K562 (cell line): ENCODE results near the gene RAB27B. TPM values are rescaled to one million over a fixed set of nuclear protein-coding genes. Genes with fewer than 3 reads are reported as not detected.

Experiments used
- ATAC-seq: fragments of 200-7000 bp; cut with Tn5 transposase; 3 replicates; pipeline ENCODE4 v1.9.1; 2020; ENCODE audit warnings: moderate library complexity
- BruUV-seq: library from RNA; stranded (reverse); fragments of 400-500 nt; replicated peaks from 2 replicates; lab custom pipeline; 2021; lab: Mats Ljungman, UMichigan
- CTCF ChIA-PET: fragments of 300-600 bp; formaldehyde crosslinking; extraction: SDS; loops from one replicate; lab custom pipeline; 2021; ENCODE audit warnings: low intra/inter-chr PET ratio; lab: Yijun Ruan, JAX
- POLR2A ChIA-PET: fragments of 300-600, 350-650 bp; sonication (Branson Sonifier 250); formaldehyde crosslinking; extraction: SDS; loops from one replicate; lab custom pipeline; 2021; ENCODE audit warnings: antibody characterized with exemption, inconsistent platforms; lab: Yijun Ruan, JAX
- DNase-seq, 4 experiments: peaks; one replicate each; pipeline versions ENCODE4 v3.0.0 to v3.0.0-alpha.2; 2011 to 2018; ENCODE audit warnings: low spot score in 3 of 4, mixed read lengths in 3 of 4; ENCODE audit errors: extremely low read depth in 1 of 4
- FAIRE-seq: peaks from 2 replicates; lab custom pipeline; 2011; peaks lifted over from hg19 to GRCh38; lab: Jason Lieb, UNC
- H2AFZ ChIP-seq: 2 replicates; pipeline ENCODE4 v1.6.0; 2011; ENCODE audit warnings: low read depth, low read length, control low read depth, inconsistent platforms
- H3K27ac ChIP-seq: fragments of 200-600 bp; 3 replicates; pipeline ENCODE4 v1.8.0; 2011; ENCODE audit warnings: low read depth, mild to moderate bottlenecking, control low read depth, inconsistent platforms, low read length, moderate library complexity, mixed read lengths; ENCODE audit errors: extremely low read depth
- H3K27me3 ChIP-seq, 2 experiments: fragments of 300-600 bp in 1 of 2; 2 replicates in 1 of 2; 3 replicates in 1 of 2; pipeline versions ENCODE4 v1.6.0 to v1.8.0; 2011; ENCODE audit warnings: inconsistent platforms in 2 of 2, low read length in 2 of 2, mild to moderate bottlenecking in 1 of 2, mixed read lengths in 1 of 2, moderate library complexity in 1 of 2; ENCODE audit not compliant: control insufficient read depth in 2 of 2, insufficient read depth in 2 of 2
- H3K36me3 ChIP-seq: fragments of 300-600 bp; 3 replicates; pipeline ENCODE4 v1.8.0; 2011; ENCODE audit warnings: mild to moderate bottlenecking, low read length, inconsistent platforms; ENCODE audit not compliant: control insufficient read depth, insufficient read depth
- H3K4me1 ChIP-seq, 2 experiments: fragments of 200-600 bp in 1 of 2; replicated peaks in 1 of 2; 2 replicates in 1 of 2; 3 replicates in 1 of 2; pipeline versions ENCODE4 v1.5.1 to v1.8.0; 2011; ENCODE audit warnings: inconsistent platforms in 2 of 2, low read length in 2 of 2, mild to moderate bottlenecking in 1 of 2, mixed read lengths in 1 of 2, moderate library complexity in 1 of 2; ENCODE audit not compliant: control insufficient read depth in 2 of 2, insufficient read depth in 2 of 2
- H3K4me2 ChIP-seq: 2 replicates; pipeline ENCODE4 v1.6.1; 2011; ENCODE audit warnings: low read length, control low read depth, inconsistent platforms, mixed read lengths; ENCODE audit not compliant: insufficient read depth
- H3K4me3 ChIP-seq: fragments of 200-600 bp; sonication (generic), shearing (Covaris generic); 2 replicates; pipeline ENCODE4 v1.5.1; 2016; ENCODE audit warnings: control low read depth, inconsistent platforms
- H3K79me2 ChIP-seq: fragments of 200-600 bp; 3 replicates; pipeline ENCODE4 v1.8.0; 2011; ENCODE audit warnings: low read length, inconsistent platforms; ENCODE audit not compliant: control insufficient read depth, insufficient read depth
- H3K9ac ChIP-seq, 2 experiments: 2 replicates each; pipeline versions ENCODE4 v1.6.0 to v1.6.1; 2011; ENCODE audit warnings: low read depth in 2 of 2, low read length in 2 of 2, control low read depth in 1 of 2, inconsistent platforms in 1 of 2, mild to moderate bottlenecking in 1 of 2, mixed read lengths in 1 of 2; ENCODE audit not compliant: insufficient read depth in 1 of 2
- H3K9me1 ChIP-seq: one replicate; pipeline ENCODE4 v1.6.0; 2011; ENCODE audit warnings: inconsistent platforms, mild to moderate bottlenecking, low read length, moderate library complexity; ENCODE audit not compliant: control insufficient read depth, insufficient read depth
- H3K9me3 ChIP-seq: replicated peaks from 2 replicates; pipeline ENCODE4 v1.5.1; 2011; ENCODE audit warnings: low read depth, low read length, inconsistent platforms; ENCODE audit not compliant: control insufficient read depth, insufficient read depth
- H4K20me1 ChIP-seq: replicated peaks from 2 replicates; pipeline ENCODE4 v1.6.1; 2011; ENCODE audit warnings: low read length, inconsistent platforms, mixed read lengths; ENCODE audit not compliant: control insufficient read depth, insufficient read depth
- ADNP ChIP-seq: fragments of 200-800 bp; sonication (Bioruptor generic); IDR thresholded peaks from 2 replicates; pipeline ENCODE4 v1.6.1; 2016; ENCODE audit warnings: missing genetic modification characterization, missing compliant biosample characterization
- ARID3A ChIP-seq: IDR thresholded peaks from 2 replicates; pipeline ENCODE4 v1.6.1; 2012; ENCODE audit warnings: low read depth, low read length, improper control_type of control experiment, borderline replicate concordance
- CHD1 ChIP-seq: fragments of 200-600 bp; sonication (generic); IDR thresholded peaks from one replicate; pipeline ENCODE4 v1.6.1; 2012; ENCODE audit warnings: mild to moderate bottlenecking, moderate library complexity, low read length, inconsistent platforms
- MYBL2 ChIP-seq, 2 experiments: fragments of 450-650 bp in 1 of 2; sonication (generic) in 1 of 2; formaldehyde crosslinking in 1 of 2; IDR thresholded peaks; 2 replicates each; pipeline versions ENCODE4 v1.6.1 to v1.8.1; 2017 to 2022; ENCODE audit warnings: borderline replicate concordance in 1 of 2, inconsistent platforms in 1 of 2, low read depth in 1 of 2, mild to moderate bottlenecking in 1 of 2, missing genetic modification reagents in 1 of 2, moderate library complexity in 1 of 2
- SIX5 ChIP-seq, 2 experiments: IDR thresholded peaks; 2 replicates each; pipeline ENCODE4 v1.6.1; 2011; ENCODE audit warnings: low read length in 2 of 2, borderline replicate concordance in 1 of 2, low read depth in 1 of 2, mild to moderate bottlenecking in 1 of 2, moderate library complexity in 1 of 2; ENCODE audit not compliant: insufficient read depth in 1 of 2
- ZNF282 ChIP-seq: sonication (generic); formaldehyde crosslinking; IDR thresholded peaks from 2 replicates; pipeline ENCODE4 v1.8.1; 2023; ENCODE audit warnings: missing genetic modification reagents
- WGBS: fragments of 100-300 bp; shearing (Covaris generic); methylation state at CpG from one replicate; pipeline ENCODE4 v1.1.6; 2016; ENCODE audit warnings: low coverage, mixed read lengths; ENCODE audit not compliant: insufficient coverage; ENCODE audit errors: missing lambda C conversion rate; 5-methylcytosine and 5-hydroxymethylcytosine counted together
- in situ Hi-C: fragments of 300-500 bp; cut with MboI; formaldehyde crosslinking; loops from 4 replicates; pipeline ENCODE4 v1.15.0; 2018; ENCODE audit warnings: inconsistent platforms, mixed read lengths
- intact Hi-C: fragments of 100-400 bp; cut with micrococcal nuclease; formaldehyde crosslinking; loops from 2 replicates; pipeline ENCODE4 v1.14.2; 2022
- polyA plus RNA-seq, 8 experiments: library from polyadenylated mRNA; depleted of rRNA in 4 of 8; stranded (reverse) in 5 of 8; unstranded in 3 of 8; fragments of >200 nt; fragmentation: Nextera tagmentation in 2 of 8; fragmentation: Illumina TruSeq in 1 of 8; extraction: Ambion mirVana in 2 of 8; extraction: Trizol in 1 of 8; gene quantifications; 2 replicates each; pipeline versions ENCODE4 v1.2.1 to v1.2.3, GENCODE V29; 2011 to 2014; ENCODE audit warnings: inconsistent platforms in 1 of 8, missing spikeins in 1 of 8
- total RNA-seq, 7 experiments: library from RNA; depleted of rRNA in 6 of 7; stranded (reverse); fragments of >200 nt in 6 of 7; fragmentation: Illumina TruSeq in 2 of 7; extraction: Trizol in 2 of 7; gene quantifications; 2 replicates each; pipeline versions ENCODE4 v1.2.1 to v1.2.3, GENCODE V29; 2011 to 2021; ENCODE audit warnings: low replicate concordance in 1 of 7
- TF ChIP-seq, protein P1 (sequence below): fragments of 450-650 bp; formaldehyde crosslinking; IDR thresholded peaks from 2 replicates; pipeline ENCODE4 v1.4.0; 2020; ENCODE audit warnings: mild to moderate bottlenecking, moderate library complexity

The RAB27B gene
- total and polyA plus RNA-seq, 9 of the 15 experiments (the other 6 are each of a cell fraction or from before 2014, with no cell fraction given) = 0.44 to 5.7 (median 1.2) TPM

DNA sequence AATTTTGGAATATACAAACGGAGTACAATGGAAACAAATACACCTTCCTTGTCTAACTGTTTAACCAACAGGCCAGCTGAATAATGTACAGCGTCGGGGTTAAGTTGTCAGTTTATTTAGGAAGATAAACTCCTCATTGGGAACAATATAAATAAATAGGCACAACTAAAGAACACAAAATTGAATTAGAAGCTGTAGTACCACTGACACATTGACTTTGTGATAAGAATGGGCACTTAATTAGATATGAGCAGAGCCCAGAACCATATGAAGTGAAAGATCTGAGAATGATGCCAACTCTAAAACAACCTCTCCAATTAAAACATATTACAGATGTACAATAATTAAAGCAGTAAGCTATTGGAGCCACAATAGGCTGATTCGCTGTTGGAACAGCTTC, 86.5 kb downstream of the RAB27B start:
- Histone ChIP-seq H3K9me3 (no peaks in the 10 kb centered on the region), H3K36me3 (no peaks in the 10 kb centered on the region), H3K9me1 (no peaks in the 10 kb centered on the region), H3K27ac (no peak overlapping the region), H2AFZ (no peak overlapping the region), H3K79me2 (no peaks in the 10 kb centered on the region), H3K4me3 (no peak overlapping the region), H3K4me2 (no peak overlapping the region), H3K4me1 (no peaks in the 10 kb centered on the region), H4K20me1 (no peaks in the 10 kb centered on the region), H3K27me3 (no peaks in the 10 kb centered on the region), H3K9ac (no peak overlapping the region)
- BruUV-seq = no TSS peak
- TF ChIP-seq MYBL2 (IDR thresholded peaks at IDR 0.05; ENCODE audit: low read depth) (no peak), MYBL2 (CRISPR knock-in tag; IDR thresholded peaks at IDR 0.05; ENCODE audit: borderline replicate concordance) (no peak), SIX5 (IDR thresholded peaks at IDR 0.05; ENCODE audit: borderline replicate concordance in 1 of 2, insufficient read depth in 1 of 2, low read depth in 1 of 2, low read length in 2 of 2) (no peak), ZNF282 (CRISPR knock-in tag) (no peak), ADNP (tag) (no peak), ARID3A (no peak), CHD1 (no peak)
- TF ChIP-seq, protein P1, sequence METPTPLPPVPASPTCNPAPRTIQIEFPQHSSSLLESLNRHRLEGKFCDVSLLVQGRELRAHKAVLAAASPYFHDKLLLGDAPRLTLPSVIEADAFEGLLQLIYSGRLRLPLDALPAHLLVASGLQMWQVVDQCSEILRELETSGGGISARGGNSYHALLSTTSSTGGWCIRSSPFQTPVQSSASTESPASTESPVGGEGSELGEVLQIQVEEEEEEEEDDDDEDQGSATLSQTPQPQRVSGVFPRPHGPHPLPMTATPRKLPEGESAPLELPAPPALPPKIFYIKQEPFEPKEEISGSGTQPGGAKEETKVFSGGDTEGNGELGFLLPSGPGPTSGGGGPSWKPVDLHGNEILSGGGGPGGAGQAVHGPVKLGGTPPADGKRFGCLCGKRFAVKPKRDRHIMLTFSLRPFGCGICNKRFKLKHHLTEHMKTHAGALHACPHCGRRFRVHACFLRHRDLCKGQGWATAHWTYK = no peak
- no peak for ATAC-seq
- WGBS = 41% methylated on average over 4 of the region's 4 CpGs
- ChIA-PET POLR2A (no interaction called here), CTCF (no interaction called here)
- intact Hi-C loops = no loop called here
- in situ Hi-C loops = no loop called here
- FAIRE-seq = no peak
- DNase-seq = no peak
